IMR-90 (cell line): ENCODE measurements around the gene ADAMTSL1. TPM values are rescaled to one million over a fixed set of nuclear protein-coding genes. Genes with fewer than 3 reads are reported as not detected.

Experiments
- ATAC-seq: fragments of 200-7000 bp; cut with Tn5 transposase; 2 replicates; pipeline ENCODE4 v1.9.1; 2020; ENCODE audit warnings: low read depth, mild to moderate bottlenecking, moderate library complexity
- BruUV-seq: library from RNA; stranded (reverse); fragments of 400-500 nt; replicated peaks from 2 replicates; lab custom pipeline; 2021; lab: Mats Ljungman, UMichigan
- CTCF ChIA-PET: fragments of 300-600 bp; formaldehyde crosslinking; extraction: SDS; loops from one replicate; lab custom pipeline; 2021; ENCODE audit warnings: antibody characterized with exemption; lab: Yijun Ruan, JAX
- POLR2A ChIA-PET: fragments of 300-600 bp; sonication (Branson Sonifier 250); formaldehyde crosslinking; loops from one replicate; lab custom pipeline; 2022; ENCODE audit warnings: antibody characterized with exemption; ENCODE audit not compliant: unreplicated experiment; lab: Charles Lee
- DNase-seq: peaks from one replicate; pipeline ENCODE4 v3.0.0; 2013
- H2AFZ ChIP-seq: replicated peaks from 2 replicates; pipeline ENCODE3; 2013; ENCODE audit warnings: low read length, mild to moderate bottlenecking; ENCODE audit not compliant: poor library complexity
- H2AK5ac ChIP-seq: 2 replicates; pipeline ENCODE4 v1.6.1; 2013; ENCODE audit warnings: low read depth, low read length, inconsistent platforms
- H2AK9ac ChIP-seq: replicated peaks from 2 replicates; pipeline ENCODE3; 2013; ENCODE audit warnings: mild to moderate bottlenecking, low read depth, low read length, moderate library complexity; ENCODE audit not compliant: poor library complexity
- H2BK120ac ChIP-seq: 2 replicates; pipeline ENCODE4 v1.6.1; 2013; ENCODE audit warnings: low read depth, low read length, inconsistent platforms
- H2BK15ac ChIP-seq: 3 replicates; pipeline ENCODE4 v1.6.1; 2013; ENCODE audit warnings: low read depth, low read length, inconsistent platforms
- H2BK20ac ChIP-seq: 2 replicates; pipeline ENCODE4 v1.6.1; 2013; ENCODE audit warnings: low read depth, mild to moderate bottlenecking, inconsistent platforms, low read length, moderate library complexity
- H2BK5ac ChIP-seq: 2 replicates; pipeline ENCODE4 v1.6.1; 2013; ENCODE audit warnings: mild to moderate bottlenecking, low read depth, low read length, inconsistent platforms; ENCODE audit not compliant: poor library complexity, severe bottlenecking
- H3K14ac ChIP-seq: replicated peaks from 2 replicates; pipeline ENCODE4 v1.6.1; 2013; ENCODE audit warnings: low read depth, low read length, inconsistent platforms
- H3K18ac ChIP-seq: 2 replicates; pipeline ENCODE4 v1.6.1; 2013; ENCODE audit warnings: low read depth, low read length, control low read depth
- H3K23ac ChIP-seq: 2 replicates; pipeline ENCODE4 v1.6.1; 2013; ENCODE audit warnings: low read depth, low read length, inconsistent platforms
- H3K27ac ChIP-seq: 2 replicates; pipeline ENCODE4 v1.5.1; 2013; ENCODE audit warnings: mild to moderate bottlenecking, control low read depth, low read length; ENCODE audit not compliant: insufficient read depth
- H3K27me3 ChIP-seq: 2 replicates; pipeline ENCODE4 v1.6.1; 2013; ENCODE audit warnings: low read length; ENCODE audit not compliant: control insufficient read depth, insufficient read depth
- H3K36me3 ChIP-seq: 2 replicates; pipeline ENCODE4 v1.6.1; 2013; ENCODE audit warnings: low read length, mixed read lengths; ENCODE audit not compliant: control insufficient read depth, insufficient read depth
- H3K4ac ChIP-seq: 2 replicates; pipeline ENCODE4 v1.6.1; 2013; ENCODE audit warnings: low read depth, low read length, inconsistent platforms
- H3K4me1 ChIP-seq: 2 replicates; pipeline ENCODE4 v1.6.1; 2013; ENCODE audit warnings: low read length, mixed read lengths; ENCODE audit not compliant: control insufficient read depth, insufficient read depth
- H3K4me2 ChIP-seq: 2 replicates; pipeline ENCODE4 v1.6.1; 2013; ENCODE audit warnings: low read depth, mild to moderate bottlenecking, control low read depth, low read length, moderate library complexity
- H3K4me3 ChIP-seq: 2 replicates; pipeline ENCODE4 v1.5.1; 2013; ENCODE audit warnings: low read depth, mild to moderate bottlenecking, control low read depth, low read length, moderate library complexity; ENCODE audit not compliant: insufficient read depth
- H3K56ac ChIP-seq: 2 replicates; pipeline ENCODE4 v1.6.1; 2013; ENCODE audit warnings: low read length, inconsistent platforms; ENCODE audit not compliant: insufficient read depth; ENCODE audit errors: extremely low read depth
- H3K79me1 ChIP-seq, 2 experiments: 2 replicates each; pipeline ENCODE4 v1.6.1; 2013; ENCODE audit warnings: low read length in 2 of 2, inconsistent platforms in 1 of 2, low read depth in 1 of 2
- H3K9ac ChIP-seq: 2 replicates; pipeline ENCODE4 v1.6.1; 2013; ENCODE audit warnings: low read depth, low read length, control low read depth
- H3K9me1 ChIP-seq: 2 replicates; pipeline ENCODE4 v1.6.1; 2013; ENCODE audit warnings: low read length, inconsistent platforms; ENCODE audit not compliant: insufficient read depth
- H3K9me3 ChIP-seq: 2 replicates; pipeline ENCODE4 v1.6.1; 2013; ENCODE audit warnings: low read length; ENCODE audit not compliant: control insufficient read depth, insufficient read depth
- H4K20me1 ChIP-seq: 2 replicates; pipeline ENCODE4 v1.6.1; 2013; ENCODE audit warnings: low read length, inconsistent platforms; ENCODE audit not compliant: insufficient read depth
- H4K5ac ChIP-seq: 2 replicates; pipeline ENCODE4 v1.6.1; 2013; ENCODE audit warnings: mild to moderate bottlenecking, low read depth, low read length, control low read depth
- H4K8ac ChIP-seq, 2 experiments: 2 replicates each; pipeline ENCODE4 v1.6.1; 2013; ENCODE audit warnings: low read depth in 2 of 2, low read length in 2 of 2, control low read depth in 1 of 2, inconsistent platforms in 1 of 2
- H4K91ac ChIP-seq: 2 replicates; pipeline ENCODE4 v1.6.1; 2013; ENCODE audit warnings: low read depth, low read length, inconsistent platforms; ENCODE audit not compliant: insufficient read depth
- BHLHE40 ChIP-seq: fragments of 150-350 bp; IDR thresholded peaks from 2 replicates; pipeline ENCODE4 v1.6.1; 2016; ENCODE audit warnings: mild to moderate bottlenecking, low read depth, low read length
- CEBPB ChIP-seq: IDR thresholded peaks from 2 replicates; pipeline ENCODE4 v1.6.1; 2012; ENCODE audit warnings: low read depth, low read length, improper control_type of control experiment
- CHD1 ChIP-seq: IDR thresholded peaks from 2 replicates; pipeline ENCODE4 v1.6.1; 2012; ENCODE audit warnings: low read depth, low read length, improper control_type of control experiment
- CTCF ChIP-seq: conservative IDR thresholded peaks from 2 replicates; pipeline ENCODE4 v1.5.1; 2012; ENCODE audit warnings: mild to moderate bottlenecking, low read depth, low read length, improper control_type of control experiment
- ELK1 ChIP-seq: fragments of 150-350 bp; IDR thresholded peaks from 2 replicates; pipeline ENCODE4 v1.6.1; 2016; ENCODE audit warnings: low read depth, mild to moderate bottlenecking, low read length, moderate library complexity, borderline replicate concordance
- FOS ChIP-seq: fragments of 150-350 bp; IDR thresholded peaks from 2 replicates; pipeline ENCODE4 v1.6.1; 2016; ENCODE audit warnings: low read depth, low read length
- MAFK ChIP-seq: IDR thresholded peaks from 2 replicates; pipeline ENCODE4 v1.6.1; 2012; ENCODE audit warnings: low read depth, low read length, improper control_type of control experiment
- MAZ ChIP-seq: IDR thresholded peaks from 2 replicates; pipeline ENCODE4 v1.6.1; 2012; ENCODE audit warnings: low read depth, mild to moderate bottlenecking, low read length, improper control_type of control experiment, moderate library complexity, borderline replicate concordance
- MXI1 ChIP-seq: IDR thresholded peaks from 2 replicates; pipeline ENCODE4 v1.6.1; 2012; ENCODE audit warnings: low read depth, mild to moderate bottlenecking, low read length, moderate library complexity, borderline replicate concordance
- NFE2L2 ChIP-seq: fragments of 150-350 bp; IDR thresholded peaks from 2 replicates; pipeline ENCODE4 v1.6.1; 2016; ENCODE audit warnings: low read depth, mild to moderate bottlenecking, low read length
- POLR2A ChIP-seq: IDR thresholded peaks from 2 replicates; pipeline ENCODE4 v1.6.1; 2012; ENCODE audit warnings: mild to moderate bottlenecking, low read depth, low read length
- RAD21 ChIP-seq: IDR thresholded peaks from 2 replicates; pipeline ENCODE4 v1.6.1; 2012; ENCODE audit warnings: low read length, improper control_type of control experiment
- RCOR1 ChIP-seq: IDR thresholded peaks from 2 replicates; pipeline ENCODE4 v1.6.1; 2012; ENCODE audit warnings: mild to moderate bottlenecking, low read length, improper control_type of control experiment; ENCODE audit not compliant: insufficient replicate concordance
- RFX5 ChIP-seq: IDR thresholded peaks from 2 replicates; pipeline ENCODE4 v1.8.0; 2012; ENCODE audit warnings: low read depth, mild to moderate bottlenecking, low read length, moderate library complexity
- SMC3 ChIP-seq: fragments of 150-350 bp; IDR thresholded peaks from 2 replicates; pipeline ENCODE4 v1.6.1; 2016; ENCODE audit warnings: low read depth, mild to moderate bottlenecking, antibody characterized with exemption, low read length, moderate library complexity
- USF2 ChIP-seq: fragments of 150-350 bp; IDR thresholded peaks from 2 replicates; pipeline ENCODE4 v1.6.1; 2017; ENCODE audit warnings: mild to moderate bottlenecking, antibody characterized with exemption, low read length, low read depth
- WGBS, 2 experiments: methylation state at CpG; one replicate each; pipeline versions ENCODE4 v1.1.5 to v1.1.7; 2013; ENCODE audit warnings: missing lambda C conversion rate in 2 of 2; ENCODE audit not compliant: insufficient read length in 1 of 2; ENCODE audit errors: extremely low coverage in 2 of 2; 5-methylcytosine and 5-hydroxymethylcytosine counted together
- dilution Hi-C: fragments of 300-500 bp; cut with HindIII; formaldehyde crosslinking; loops from one replicate; pipeline ENCODE4 v1.14.3; 2018; ENCODE audit warnings: low sequenced_read_pairs; ENCODE audit not compliant: unreplicated experiment
- in situ Hi-C: fragments of 300-500 bp; cut with MboI; formaldehyde crosslinking; loops from 3 replicates; pipeline ENCODE4 v1.14.3; 2019; ENCODE audit warnings: low sequenced_read_pairs, inconsistent platforms, mixed read lengths
- intact Hi-C: fragments of 100-400 bp; cut with micrococcal nuclease; formaldehyde crosslinking; loops from 2 replicates; pipeline ENCODE4 v1.10.0; 2022
- polyA plus RNA-seq, 3 experiments: library from polyadenylated mRNA; depleted of rRNA; stranded (reverse); fragments of >200 nt; gene quantifications; 2 replicates each; pipeline ENCODE4 v1.2.3, GENCODE V29; 2012; ENCODE audit warnings: low replicate concordance in 1 of 3
- total RNA-seq: library from RNA; depleted of rRNA; stranded (reverse); fragments of >200 nt; gene quantifications from 2 replicates; pipeline ENCODE4 v1.2.3, GENCODE V29; 2012

ADAMTSL1 gene
- total and polyA plus RNA-seq, 2 of the 4 experiments (the other 2 are of a cell fraction), result 38.2 to 62.2 TPM

DNA sequence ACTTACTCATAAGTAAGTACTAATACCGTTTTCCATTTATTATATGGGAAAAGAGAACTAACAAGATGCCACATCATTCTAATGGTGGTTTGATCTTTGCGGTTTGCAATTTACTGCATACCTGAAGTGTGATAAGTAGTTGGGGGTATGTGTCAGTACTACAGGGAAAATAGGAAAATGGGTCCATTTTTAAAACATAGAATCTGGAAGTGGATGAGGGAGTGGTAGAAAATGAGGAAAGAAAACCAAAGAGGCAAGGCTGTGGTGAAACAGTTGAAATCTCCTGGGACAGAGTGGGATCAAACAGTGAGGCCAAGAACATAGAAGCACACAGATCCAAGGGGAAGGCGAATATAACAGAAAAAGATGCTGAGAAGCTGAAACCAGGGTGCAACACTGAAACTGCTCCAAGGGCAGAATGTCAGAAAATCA lies 6.7 kb downstream of the ADAMTSL1 start:
- Histone ChIP-seq H3K14ac (peak overlapping the region; percentile 55; the same call in 1 of the 2 replicates), H2BK15ac (peak overlapping the region; percentile 66; the same call in 1 of the 3 replicates), H3K36me3 (no peaks in the 10 kb centered on the region), H3K56ac (peak overlapping the region; percentile 28; the same call in 1 of the 2 replicates), H2BK5ac (peak overlapping the region; percentile 30), H3K4me3 (no peak overlapping the region), H4K91ac (no peak overlapping the region), H3K9me3 (no peaks in the 10 kb centered on the region), H3K27ac (no peak overlapping the region), H3K9ac (no peak overlapping the region; the same call in 1 of the 2 replicates), H3K18ac (peak overlapping the region; percentile 18; the same call in 1 of the 2 replicates), H3K79me1 (peaks cover 0 to 10% of the 10 kb centered on the region in 2 experiments; a peak in 1 of 4 replicates), H3K23ac (no peak overlapping the region), H2AK5ac (peak overlapping the region; percentile 62; the same call in 1 of the 2 replicates), H2BK120ac (peak overlapping the region; percentile 68), H2BK20ac (peak overlapping the region; percentile 54; the same call in 1 of the 2 replicates), H3K4me1 (peaks cover 6% of the 10 kb centered on the region), H3K4me2 (no peak overlapping the region; the same call in 1 of the 2 replicates), H3K4ac (peak overlapping the region; percentile 63), H3K27me3 (no peaks in the 10 kb centered on the region), H2AK9ac (no peak overlapping the region), H2AFZ (no peak overlapping the region), H4K5ac (peak overlapping the region; percentile 29; the same call in 1 of the 2 replicates), H4K20me1 (no peaks in the 10 kb centered on the region), H3K9me1 (peaks cover 3% of the 10 kb centered on the region; the same call in 1 of the 2 replicates), H4K8ac (peak overlapping the region in 1 of 2 experiments; percentile 65; a peak in 1 of 4 replicates)
- no TSS peak for BruUV-seq
- dilution Hi-C loops (no loop called here), intact Hi-C loops (no loop called here), in situ Hi-C loops (loop anchor here (25.0 kb wide), 1 partner anchor 682 kb away; no protein-coding TSS in a partner anchor)
- POLR2A ChIA-PET, result no interaction called here
- peak; percentile 54 for DNase-seq
- no peak for TF ChIP-seq NFE2L2
- TF ChIP-seq SMC3, result no peak
- no peak for TF ChIP-seq CHD1
- TF ChIP-seq RAD21, result no peak
- no peak for TF ChIP-seq CTCF
- no peak for TF ChIP-seq MXI1
- no peak for TF ChIP-seq MAFK
- TF ChIP-seq CEBPB, result no peak
- TF ChIP-seq MAZ, result no peak
- no peak for TF ChIP-seq BHLHE40
- TF ChIP-seq RFX5, result no peak
- TF ChIP-seq POLR2A, result no peak
- no peak for TF ChIP-seq FOS
- no peak for TF ChIP-seq ELK1
- TF ChIP-seq RCOR1, result no peak
- TF ChIP-seq USF2, result no peak
- no peak for ATAC-seq
- no CpG with 5 or more reads among the region's 3 CpGs for WGBS, 2 experiments
- CTCF ChIA-PET, result no interaction called here
